ENCODE results near the gene PHLPP2. TPM values are rescaled to one million over a fixed set of nuclear protein-coding genes. Genes with fewer than 3 reads are reported as not detected.
A peak's percentile ranks its signal among the peaks of the same experiment; 100 is the strongest.

PHLPP2 gene
- polyA plus RNA-seq, 1 donor = 19.6 TPM

DNA sequence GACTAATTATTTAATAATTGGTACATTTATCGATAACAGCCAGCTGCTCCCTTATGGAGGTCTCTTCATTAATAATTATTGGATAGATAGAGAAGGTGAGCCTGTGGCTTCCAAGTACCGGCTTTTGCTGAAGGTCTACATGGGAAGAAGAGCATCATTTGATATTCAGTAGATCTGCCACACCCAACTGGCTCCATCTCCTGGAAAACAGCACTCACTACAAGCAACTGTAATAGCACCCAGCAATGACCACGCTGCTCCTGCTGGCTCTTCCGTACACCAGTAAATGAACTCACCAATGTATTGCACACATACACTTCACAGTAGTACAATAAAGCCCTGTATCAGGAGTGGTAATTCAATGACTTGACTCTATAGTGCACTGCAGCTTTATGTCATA, 79.1 kb downstream of the PHLPP2 start:
- Histone ChIP-seq H3K4me1 (ENCODE audit: control insufficient read depth, insufficient read depth, low read length) (peaks cover 11% of the 10 kb centered on the region), H3K4me3 (ENCODE audit: low read length) (no peak overlapping the region), H3K27me3 (ENCODE audit: control insufficient read depth, insufficient read depth, low read length) (no peaks in the 10 kb centered on the region), H3K9me3 (ENCODE audit: control insufficient read depth, low read depth, low read length) (no peaks in the 10 kb centered on the region), H3K27ac (ENCODE audit: low read length) (peak overlapping the region; percentile 47), H3K36me3 (ENCODE audit: control insufficient read depth, insufficient read depth, low read length) (peaks cover 35% of the 10 kb centered on the region)
- no CpG with 5 or more reads among the region's 4 CpGs for WGBS (ENCODE audit: insufficient coverage, low lambda C conversion rate)
- peak in 1 of 2 donors; percentile 50 for DNase-seq

DNA sequence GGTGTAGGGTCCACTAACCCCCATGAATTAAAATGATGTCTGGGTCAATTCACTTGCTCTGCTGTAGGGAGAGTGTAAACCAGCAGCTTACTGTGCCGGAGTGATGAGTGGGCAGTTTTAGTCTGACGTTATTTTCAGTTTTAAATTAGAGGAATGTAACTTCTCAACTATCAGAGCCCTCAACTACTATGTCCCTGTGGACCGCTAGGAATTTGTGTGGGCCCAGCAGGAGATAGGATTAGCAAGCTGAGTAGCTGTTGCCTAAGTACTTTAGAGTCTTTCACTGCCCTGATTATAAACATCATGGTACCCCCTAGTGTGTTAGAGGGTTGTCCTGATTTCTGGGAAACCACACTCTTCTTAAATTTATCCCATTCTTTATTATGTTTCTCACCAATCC, 87.1 kb downstream of the PHLPP2 start:
- Histone ChIP-seq H3K4me1 (ENCODE audit: control insufficient read depth, insufficient read depth, low read length) (no peaks in the 10 kb centered on the region), H3K4me3 (ENCODE audit: low read length) (no peak overlapping the region), H3K27ac (ENCODE audit: low read length) (no peak overlapping the region), H3K27me3 (ENCODE audit: control insufficient read depth, insufficient read depth, low read length) (no peaks in the 10 kb centered on the region), H3K9me3 (ENCODE audit: control insufficient read depth, low read depth, low read length) (no peaks in the 10 kb centered on the region), H3K36me3 (ENCODE audit: control insufficient read depth, insufficient read depth, low read length) (peaks cover 49% of the 10 kb centered on the region)
- no CpG with 5 or more reads among the region's 3 CpGs for WGBS (ENCODE audit: insufficient coverage, low lambda C conversion rate)
- DNase-seq = no peak

DNA sequence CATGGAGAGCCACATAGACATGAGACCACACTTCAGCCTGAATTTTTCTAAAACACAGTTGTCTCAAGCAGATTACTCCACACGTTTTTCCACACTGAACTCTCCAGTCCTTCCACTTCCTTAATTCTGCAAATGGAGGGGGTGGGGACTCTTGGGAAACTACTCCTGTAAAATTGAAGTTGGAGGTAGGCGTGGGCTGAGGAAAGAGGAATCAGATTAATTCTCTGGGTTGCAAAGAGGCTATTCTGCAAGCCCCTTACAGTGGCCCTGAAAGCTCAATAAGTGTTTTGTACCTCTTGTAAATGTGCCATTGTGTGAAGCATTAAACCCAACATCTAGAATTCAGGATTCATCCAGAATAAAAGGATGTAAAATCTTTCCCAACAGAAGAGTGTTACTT, 88.9 kb downstream of the PHLPP2 start:
- H3K4me3 ChIP-seq (ENCODE audit: low read length) = no peak overlapping the region
- H3K36me3 ChIP-seq (ENCODE audit: control insufficient read depth, insufficient read depth, low read length) = peaks cover 57% of the 10 kb centered on the region
- H3K27ac ChIP-seq (ENCODE audit: low read length) = no peak overlapping the region
- WGBS (ENCODE audit: insufficient coverage, low lambda C conversion rate) = 100% methylated on average over 1 of the region's 2 CpGs
- DNase-seq = no peak
- H3K9me3 ChIP-seq (ENCODE audit: control insufficient read depth, low read depth, low read length) = no peaks in the 10 kb centered on the region
- peaks cover 5% of the 10 kb centered on the region for H3K4me1 ChIP-seq (ENCODE audit: control insufficient read depth, insufficient read depth, low read length)
- no peaks in the 10 kb centered on the region for H3K27me3 ChIP-seq (ENCODE audit: control insufficient read depth, insufficient read depth, low read length)

GRCh38 chr16:71631776-71632175, 92.7 kb downstream of the PHLPP2 start:
- no CpG with 5 or more reads among the region's 4 CpGs for WGBS (ENCODE audit: insufficient coverage, low lambda C conversion rate)
- DNase-seq = no peak
- peaks cover 57% of the 10 kb centered on the region for H3K36me3 ChIP-seq (ENCODE audit: control insufficient read depth, insufficient read depth, low read length)
- H3K4me1 ChIP-seq (ENCODE audit: control insufficient read depth, insufficient read depth, low read length) = peaks cover 16% of the 10 kb centered on the region
- H3K27ac ChIP-seq (ENCODE audit: low read length) = no peak overlapping the region
- H3K9me3 ChIP-seq (ENCODE audit: control insufficient read depth, low read depth, low read length) = no peaks in the 10 kb centered on the region
- H3K27me3 ChIP-seq (ENCODE audit: control insufficient read depth, insufficient read depth, low read length) = peaks cover 8% of the 10 kb centered on the region
- H3K4me3 ChIP-seq (ENCODE audit: low read length) = no peak overlapping the region

GRCh38 chr16:71630808-71631207, 93.7 kb downstream of the PHLPP2 start:
- Histone ChIP-seq H3K27me3 (ENCODE audit: control insufficient read depth, insufficient read depth, low read length) (peaks cover 16% of the 10 kb centered on the region), H3K4me1 (ENCODE audit: control insufficient read depth, insufficient read depth, low read length) (peaks cover 16% of the 10 kb centered on the region), H3K4me3 (ENCODE audit: low read length) (no peak overlapping the region), H3K36me3 (ENCODE audit: control insufficient read depth, insufficient read depth, low read length) (peaks cover 56% of the 10 kb centered on the region), H3K9me3 (ENCODE audit: control insufficient read depth, low read depth, low read length) (no peaks in the 10 kb centered on the region), H3K27ac (ENCODE audit: low read length) (no peak overlapping the region)
- WGBS (ENCODE audit: insufficient coverage, low lambda C conversion rate) = 100% methylated on average over 1 of the region's 4 CpGs
- no peak for DNase-seq

- H3K36me3 ChIP-seq (ENCODE audit: control insufficient read depth, insufficient read depth, low read length) = peaks cover 46% of the 10 kb centered on the region
- H3K9me3 ChIP-seq (ENCODE audit: control insufficient read depth, low read depth, low read length) = no peaks in the 10 kb centered on the region
- H3K27ac ChIP-seq (ENCODE audit: low read length) = peak overlapping the region; percentile 49
- peaks cover 16% of the 10 kb centered on the region for H3K4me1 ChIP-seq (ENCODE audit: control insufficient read depth, insufficient read depth, low read length)
- DNase-seq = peak in 1 of 2 donors; percentile 25
- H3K27me3 ChIP-seq (ENCODE audit: control insufficient read depth, insufficient read depth, low read length) = peaks cover 20% of the 10 kb centered on the region
- no CpG with 5 or more reads among the region's 11 CpGs for WGBS (ENCODE audit: insufficient coverage, low lambda C conversion rate)
- H3K4me3 ChIP-seq (ENCODE audit: low read length) = no peak overlapping the region
These were observed 95.1 kb downstream of the PHLPP2 start for GRCh38 chr16:71629278-71630016.

DNA sequence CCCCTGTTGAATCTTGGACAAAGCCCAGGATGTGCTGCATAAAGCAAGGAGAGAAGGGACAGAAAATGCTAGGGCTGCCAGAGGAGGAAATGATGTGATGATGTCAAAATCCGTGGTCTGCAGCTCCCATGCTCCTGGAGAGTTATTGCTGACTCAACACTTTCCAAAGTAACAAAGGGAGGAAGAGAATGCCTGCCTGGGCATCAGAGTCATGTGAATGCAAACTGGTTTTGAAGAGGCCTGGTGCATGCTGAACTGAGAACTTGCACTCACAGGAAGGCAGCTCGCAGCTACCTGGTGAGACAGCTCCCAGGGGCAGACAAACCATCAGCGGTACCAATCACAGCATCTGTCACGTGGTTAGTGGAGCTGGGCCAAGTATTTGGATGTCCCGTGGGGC, 95.7 kb downstream of the PHLPP2 start:
- WGBS (ENCODE audit: insufficient coverage, low lambda C conversion rate) = no CpG with 5 or more reads among the region's 5 CpGs
- Histone ChIP-seq H3K4me3 (ENCODE audit: low read length) (peak overlapping the region; percentile 98), H3K27ac (ENCODE audit: low read length) (peak overlapping the region; percentile 49), H3K36me3 (ENCODE audit: control insufficient read depth, insufficient read depth, low read length) (peaks cover 40% of the 10 kb centered on the region), H3K27me3 (ENCODE audit: control insufficient read depth, insufficient read depth, low read length) (peaks cover 20% of the 10 kb centered on the region), H3K9me3 (ENCODE audit: control insufficient read depth, low read depth, low read length) (no peaks in the 10 kb centered on the region), H3K4me1 (ENCODE audit: control insufficient read depth, insufficient read depth, low read length) (peaks cover 16% of the 10 kb centered on the region)
- peak; percentile 43 to 47 for DNase-seq

- no CpG with 5 or more reads among the region's 7 CpGs for WGBS (ENCODE audit: insufficient coverage, low lambda C conversion rate)
- H3K36me3 ChIP-seq (ENCODE audit: control insufficient read depth, insufficient read depth, low read length) = peaks cover 32% of the 10 kb centered on the region
- DNase-seq = peak; percentile 15 to 59
- H3K9me3 ChIP-seq (ENCODE audit: control insufficient read depth, low read depth, low read length) = no peaks in the 10 kb centered on the region
- H3K27me3 ChIP-seq (ENCODE audit: control insufficient read depth, insufficient read depth, low read length) = peaks cover 20% of the 10 kb centered on the region
- peak overlapping the region; percentile 98 for H3K4me3 ChIP-seq (ENCODE audit: low read length)
- H3K27ac ChIP-seq (ENCODE audit: low read length) = peak overlapping the region; percentile 98
- peaks cover 16% of the 10 kb centered on the region for H3K4me1 ChIP-seq (ENCODE audit: control insufficient read depth, insufficient read depth, low read length)
These were observed 96.7 kb downstream of the PHLPP2 start for GRCh38 chr16:71627731-71628181.

GRCh38 chr16:71626858-71627213, 97.7 kb downstream of the PHLPP2 start:
- peak overlapping the region; percentile 98 for H3K27ac ChIP-seq (ENCODE audit: low read length)
- H3K4me1 ChIP-seq (ENCODE audit: control insufficient read depth, insufficient read depth, low read length) = peaks cover 16% of the 10 kb centered on the region
- peaks cover 20% of the 10 kb centered on the region for H3K27me3 ChIP-seq (ENCODE audit: control insufficient read depth, insufficient read depth, low read length)
- peak; percentile 91 to 95 for DNase-seq
- WGBS (ENCODE audit: insufficient coverage, low lambda C conversion rate) = no CpG with 5 or more reads among the region's 13 CpGs
- H3K36me3 ChIP-seq (ENCODE audit: control insufficient read depth, insufficient read depth, low read length) = peaks cover 27% of the 10 kb centered on the region
- no peaks in the 10 kb centered on the region for H3K9me3 ChIP-seq (ENCODE audit: control insufficient read depth, low read depth, low read length)
- peak overlapping the region; percentile 98 for H3K4me3 ChIP-seq (ENCODE audit: low read length)

GRCh38 chr16:71626018-71626857, 98.3 kb downstream of the PHLPP2 start, which contains the start of gene MARVELD3:
Gene MARVELD3 (plus strand): TSS chr16:71626184. CDS start chr16:71626230, 46 bp downstream.
- peaks cover 20% of the 10 kb centered on the region for H3K27me3 ChIP-seq (ENCODE audit: control insufficient read depth, insufficient read depth, low read length)
- DNase-seq = peak; percentile 86 to 92
- peaks cover 23% of the 10 kb centered on the region for H3K36me3 ChIP-seq (ENCODE audit: control insufficient read depth, insufficient read depth, low read length)
- peak within 1 kb of the TSS; percentile 98 for H3K27ac ChIP-seq (ENCODE audit: low read length)
- no peaks in the 10 kb centered on the region for H3K9me3 ChIP-seq (ENCODE audit: control insufficient read depth, low read depth, low read length)
- H3K4me3 ChIP-seq (ENCODE audit: low read length) = peak within 1 kb of the TSS; percentile 98
- peaks cover 16% of the 10 kb centered on the region for H3K4me1 ChIP-seq (ENCODE audit: control insufficient read depth, insufficient read depth, low read length)
- WGBS (ENCODE audit: insufficient coverage, low lambda C conversion rate) = no CpG with 5 or more reads among the region's 98 CpGs
